DND-41 (cell line): ENCODE data around the gene ZNF500.

Experiments used
- ATAC-seq: fragments of 200-7000 bp; cut with Tn5 transposase; 3 replicates; pipeline ENCODE4 v1.9.1; 2021; ENCODE audit warnings: low read depth; ENCODE audit not compliant: insufficient read depth
- DNase-seq: peaks from one replicate; pipeline ENCODE4 v3.0.0-alpha.2; 2020
- H2AFZ ChIP-seq: 2 replicates; pipeline ENCODE4 v1.6.0; 2012; ENCODE audit warnings: low read depth, low read length
- H3K27ac ChIP-seq: 2 replicates; pipeline ENCODE4 v1.5.1; 2012; ENCODE audit warnings: low read length, inconsistent platforms
- H3K27me3 ChIP-seq: fragments of 200-600 bp; sonication (generic); 2 replicates; pipeline ENCODE4 v1.6.0; 2012; ENCODE audit warnings: low read length, mild to moderate bottlenecking, inconsistent platforms; ENCODE audit not compliant: insufficient read depth, poor library complexity
- H3K36me3 ChIP-seq: 2 replicates; pipeline ENCODE4 v1.5.1; 2012; ENCODE audit warnings: low read length, inconsistent platforms; ENCODE audit not compliant: insufficient read depth
- H3K4me1 ChIP-seq: 2 replicates; pipeline ENCODE4 v1.5.1; 2012; ENCODE audit warnings: mild to moderate bottlenecking, low read length; ENCODE audit not compliant: insufficient read depth
- H3K4me2 ChIP-seq: 2 replicates; pipeline ENCODE4 v1.6.0; 2012; ENCODE audit warnings: mild to moderate bottlenecking, moderate library complexity, low read length, inconsistent platforms; ENCODE audit not compliant: insufficient read depth
- H3K4me3 ChIP-seq, 2 experiments: fragments of 200-600 bp in 1 of 2; shearing (Covaris generic) in 1 of 2; 2 replicates each; pipeline ENCODE4 v1.5.1; 2012 to 2016; ENCODE audit warnings: inconsistent platforms in 2 of 2, low read length in 2 of 2, mild to moderate bottlenecking in 2 of 2, low read depth in 1 of 2, moderate library complexity in 1 of 2
- H3K79me2 ChIP-seq: 2 replicates; pipeline ENCODE4 v1.6.0; 2012; ENCODE audit warnings: low read length, inconsistent platforms; ENCODE audit not compliant: insufficient read depth
- H3K9ac ChIP-seq: 2 replicates; pipeline ENCODE4 v1.6.0; 2012; ENCODE audit warnings: low read depth, mild to moderate bottlenecking, inconsistent platforms, low read length, moderate library complexity
- H3K9me3 ChIP-seq: 2 replicates; pipeline ENCODE4 v1.5.1; 2012; ENCODE audit warnings: low read length, moderate library complexity, mild to moderate bottlenecking, inconsistent platforms; ENCODE audit not compliant: insufficient read depth, severe bottlenecking
- H4K20me1 ChIP-seq: 2 replicates; pipeline ENCODE4 v1.6.0; 2012; ENCODE audit warnings: low read length; ENCODE audit not compliant: insufficient read depth
- CTCF ChIP-seq: IDR thresholded peaks from 2 replicates; pipeline ENCODE4 v1.5.1; 2012; ENCODE audit warnings: borderline replicate concordance, low read length, moderate library complexity, mild to moderate bottlenecking; ENCODE audit not compliant: poor library complexity, severe bottlenecking; ENCODE audit errors: extremely low read depth
- EZH2 ChIP-seq: IDR thresholded peaks from 3 replicates; pipeline ENCODE4 v1.6.1; 2012; ENCODE audit warnings: borderline replicate concordance, low read depth, mild to moderate bottlenecking, moderate library complexity, low read length, inconsistent platforms; ENCODE audit not compliant: severe bottlenecking

The ZNF500 gene

DNA sequence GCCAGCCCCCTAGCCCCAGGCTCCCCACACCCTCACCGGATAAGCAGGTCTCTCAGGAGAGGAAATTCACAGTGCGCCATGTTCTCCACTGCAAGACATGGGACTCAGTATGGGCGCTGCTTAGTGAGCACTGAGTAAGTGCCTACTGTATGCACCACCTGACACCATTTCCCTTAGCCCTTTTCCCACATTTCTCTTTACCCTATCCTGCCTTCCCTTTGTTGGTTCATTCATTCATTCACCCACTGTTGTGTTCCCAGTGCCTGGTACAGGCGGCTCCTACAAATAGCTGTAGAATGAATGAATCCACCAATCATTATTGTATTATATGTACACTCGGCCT is 11.1 kb upstream of the ZNF500 start:
- H3K4me1 ChIP-seq, result no peaks in the 10 kb centered on the region
- no peaks in the 10 kb centered on the region for H3K9me3 ChIP-seq
- H3K4me3 ChIP-seq, result no peak overlapping the region
- no peak overlapping the region for H2AFZ ChIP-seq
- no peaks in the 10 kb centered on the region for H4K20me1 ChIP-seq
- H3K27ac ChIP-seq, result no peak overlapping the region
- no peaks in the 10 kb centered on the region for H3K27me3 ChIP-seq
- no peaks in the 10 kb centered on the region for H3K79me2 ChIP-seq
- DNase-seq (no peak), ATAC-seq (no peak)
- H3K9ac ChIP-seq, result no peak overlapping the region
- TF ChIP-seq CTCF (no peak), EZH2 (no peak)
- H3K36me3 ChIP-seq, result no peaks in the 10 kb centered on the region
- no peak overlapping the region for H3K4me2 ChIP-seq

- Histone ChIP-seq H3K9me3 (no peaks in the 10 kb centered on the region), H3K36me3 (no peaks in the 10 kb centered on the region), H2AFZ (no peak overlapping the region), H3K27me3 (no peaks in the 10 kb centered on the region), H3K4me2 (no peak overlapping the region), H3K4me3 (no peak overlapping the region), H3K9ac (no peak overlapping the region), H4K20me1 (no peaks in the 10 kb centered on the region), H3K4me1 (no peaks in the 10 kb centered on the region), H3K79me2 (no peaks in the 10 kb centered on the region), H3K27ac (no peak overlapping the region)
- DNase-seq, result no peak
- ATAC-seq, result no peak
- TF ChIP-seq EZH2, result no peak
- no peak for TF ChIP-seq CTCF
Measured at GRCh38 chr16:4777339-4778049, 10.5 kb upstream of the ZNF500 start.

DNA sequence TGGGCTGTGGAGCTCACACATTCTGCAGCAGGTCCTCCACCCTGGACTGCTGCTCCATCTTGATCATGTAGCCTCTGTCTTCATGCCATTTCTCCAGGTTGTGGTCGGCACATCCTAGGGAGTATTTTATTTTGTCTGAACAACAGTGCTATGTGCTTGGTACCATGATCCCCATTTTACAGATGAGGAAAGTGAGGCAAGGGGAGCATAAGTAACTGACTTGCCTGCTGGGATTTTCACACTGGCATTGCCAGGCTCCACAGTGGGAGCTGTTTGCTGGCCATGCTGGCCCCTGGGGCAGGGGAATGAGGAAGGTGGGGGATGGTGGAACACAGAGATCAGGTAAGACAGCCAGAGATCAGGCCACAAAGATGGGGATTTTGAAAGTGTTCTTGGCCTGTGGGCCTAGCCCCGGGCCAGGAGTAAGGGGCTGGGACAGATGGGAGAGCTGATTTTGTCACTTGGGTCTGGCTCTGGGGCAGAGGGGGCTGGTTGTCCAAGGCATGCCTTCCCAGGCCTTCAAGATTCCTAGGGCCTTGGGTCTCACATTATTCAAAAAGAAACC is 9.3 kb upstream of the ZNF500 start:
- no peak overlapping the region for H2AFZ ChIP-seq
- ATAC-seq, result no peak
- no peak overlapping the region for H3K9ac ChIP-seq
- TF ChIP-seq EZH2, result no peak
- no peak for TF ChIP-seq CTCF
- no peaks in the 10 kb centered on the region for H4K20me1 ChIP-seq
- H3K27me3 ChIP-seq, result no peaks in the 10 kb centered on the region
- no peaks in the 10 kb centered on the region for H3K4me1 ChIP-seq
- no peak overlapping the region for H3K4me3 ChIP-seq
- no peak overlapping the region for H3K27ac ChIP-seq
- H3K9me3 ChIP-seq, result no peaks in the 10 kb centered on the region
- DNase-seq, result no peak
- no peaks in the 10 kb centered on the region for H3K36me3 ChIP-seq
- no peaks in the 10 kb centered on the region for H3K79me2 ChIP-seq
- H3K4me2 ChIP-seq, result no peak overlapping the region

DNA sequence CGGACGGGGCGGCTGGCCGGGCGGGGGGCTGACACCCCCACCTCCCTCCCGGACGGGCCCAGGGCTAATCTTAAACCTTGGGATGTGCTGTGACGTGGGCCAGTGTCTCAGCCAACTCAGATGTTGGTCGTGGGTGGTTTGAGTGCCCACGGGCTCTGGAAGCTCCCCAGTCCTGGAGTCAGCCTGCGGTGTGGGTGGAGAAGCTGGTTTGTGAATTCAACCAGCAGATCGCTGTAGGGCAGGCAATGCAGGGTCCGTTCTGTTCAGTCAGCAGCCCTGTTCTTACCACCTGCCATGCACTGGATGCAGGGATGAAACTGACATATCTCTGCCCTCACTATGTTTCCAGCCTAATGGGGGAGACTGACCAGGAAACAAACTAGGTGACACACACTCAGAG is 8.0 kb upstream of the ZNF500 start:
- no peaks in the 10 kb centered on the region for H4K20me1 ChIP-seq
- TF ChIP-seq CTCF (no peak), EZH2 (no peak)
- H3K36me3 ChIP-seq, result no peaks in the 10 kb centered on the region
- H3K4me3 ChIP-seq, result no peak overlapping the region
- H3K27ac ChIP-seq, result no peak overlapping the region
- H3K4me1 ChIP-seq, result no peaks in the 10 kb centered on the region
- no peak overlapping the region for H2AFZ ChIP-seq
- ATAC-seq (no peak), DNase-seq (no peak)
- no peak overlapping the region for H3K4me2 ChIP-seq
- H3K79me2 ChIP-seq, result no peaks in the 10 kb centered on the region
- no peaks in the 10 kb centered on the region for H3K27me3 ChIP-seq
- no peaks in the 10 kb centered on the region for H3K9me3 ChIP-seq
- no peak overlapping the region for H3K9ac ChIP-seq
